DOHH2 (cell line): ENCODE measurements around the gene PCDHGA10.

Experiments
- H3F3A ChIP-seq: fragments of 200-600 bp; sonication (generic), shearing (Covaris generic); 2 replicates; pipeline ENCODE4 v1.6.0; 2016; ENCODE audit warnings: antibody characterized with exemption, mild to moderate bottlenecking; ENCODE audit not compliant: control insufficient read depth, insufficient read depth
- H3K27ac ChIP-seq: fragments of 200-600 bp; sonication (generic); 2 replicates; pipeline ENCODE4 v1.5.1; 2014; ENCODE audit warnings: low read depth, mild to moderate bottlenecking, low read length, moderate library complexity
- H3K27me3 ChIP-seq: fragments of 200-600 bp; sonication (generic); 2 replicates; pipeline ENCODE4 v1.6.1; 2014; ENCODE audit warnings: mild to moderate bottlenecking, low read length, mixed read lengths; ENCODE audit not compliant: control insufficient read depth
- H3K36me3 ChIP-seq: fragments of 200-600 bp; sonication (generic); 2 replicates; pipeline ENCODE4 v1.6.1; 2014; ENCODE audit warnings: mild to moderate bottlenecking, low read length, moderate library complexity, mixed read lengths; ENCODE audit not compliant: control insufficient read depth
- H3K4me1 ChIP-seq: fragments of 200-600 bp; sonication (generic); 2 replicates; pipeline ENCODE4 v1.6.1; 2014; ENCODE audit warnings: mild to moderate bottlenecking, low read length, mixed read lengths; ENCODE audit not compliant: control insufficient read depth
- H3K4me2 ChIP-seq: fragments of 200-600 bp; sonication (generic); 2 replicates; pipeline ENCODE4 v1.6.0; 2014; ENCODE audit warnings: mild to moderate bottlenecking, low read length, moderate library complexity
- H3K4me3 ChIP-seq: fragments of 200-600 bp; sonication (generic); 2 replicates; pipeline ENCODE4 v1.5.1; 2014; ENCODE audit warnings: mild to moderate bottlenecking, low read length, mixed read lengths
- H3K79me2 ChIP-seq: fragments of 200-600 bp; sonication (generic); 2 replicates; pipeline ENCODE4 v1.6.1; 2014; ENCODE audit warnings: mild to moderate bottlenecking, low read length, mixed read lengths; ENCODE audit not compliant: control insufficient read depth
- H3K9me2 ChIP-seq: fragments of 200-600 bp; sonication (generic); replicated peaks from 2 replicates; pipeline ENCODE4 v1.6.1; 2014; ENCODE audit warnings: mild to moderate bottlenecking, low read length, mixed read lengths; ENCODE audit not compliant: control insufficient read depth
- H3K9me3 ChIP-seq: fragments of 200-600 bp; sonication (generic); 2 replicates; pipeline ENCODE4 v1.6.1; 2014; ENCODE audit warnings: antibody characterized with exemption, low read length, mixed read lengths; ENCODE audit not compliant: control insufficient read depth, insufficient read depth
- H4K20me1 ChIP-seq: fragments of 200-600 bp; sonication (generic); 2 replicates; pipeline ENCODE4 v1.6.0; 2014; ENCODE audit warnings: low read depth, mild to moderate bottlenecking, antibody characterized with exemption, low read length, moderate library complexity; ENCODE audit not compliant: control insufficient read depth, insufficient read depth
- EZH2phosphoT487 ChIP-seq: fragments of 200-600 bp; sonication (generic); IDR thresholded peaks from 2 replicates; pipeline ENCODE4 v1.6.1; 2017; ENCODE audit warnings: borderline replicate concordance, mild to moderate bottlenecking, antibody characterized with exemption, low read length, moderate library complexity, mixed read lengths
- TF ChIP-seq, protein P1 (sequence below): fragments of 200-600 bp; sonication (generic); IDR thresholded peaks from one replicate; pipeline ENCODE4 v1.5.1; 2014; ENCODE audit warnings: antibody characterized with exemption, mild to moderate bottlenecking, low read depth, low read length; ENCODE audit not compliant: poor library complexity, severe bottlenecking

The PCDHGA10 gene

DNA sequence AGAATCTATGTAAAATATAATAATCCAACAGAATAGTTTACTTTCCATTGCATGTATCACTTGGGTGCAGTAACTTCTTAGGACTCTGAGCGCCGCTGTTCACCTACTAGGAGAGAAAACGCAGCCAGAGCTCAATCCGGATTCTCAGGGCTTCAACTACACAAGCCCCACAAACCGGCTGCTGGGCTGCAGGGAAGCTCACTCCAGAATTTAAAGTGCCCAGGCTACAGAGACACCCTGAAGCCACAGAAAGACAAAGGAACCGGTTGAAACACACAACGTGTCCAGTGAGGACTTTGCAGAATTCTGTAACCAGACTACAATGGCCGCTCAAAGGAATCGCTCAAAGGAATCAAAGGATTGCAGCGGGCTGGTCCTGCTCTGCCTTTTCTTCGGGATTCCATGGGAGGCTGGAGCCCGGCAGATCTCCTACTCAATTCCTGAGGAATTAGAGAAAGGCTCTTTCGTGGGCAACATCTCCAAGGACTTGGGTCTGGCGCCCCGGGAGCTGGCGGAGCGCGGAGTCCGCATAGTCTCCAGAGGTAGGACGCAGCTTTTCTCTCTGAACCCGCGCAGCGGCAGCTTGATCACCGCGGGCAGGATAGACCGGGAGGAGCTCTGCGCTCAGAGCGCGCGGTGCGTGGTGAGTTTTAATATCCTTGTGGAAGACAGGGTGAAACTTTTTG is at the start of gene PCDHGA10:
TSS of gene PCDHGA10 (plus strand) at position 134 of the 686 bp plus-strand sequence. CDS start at position 323, 189 bp downstream.
- H3K4me3 ChIP-seq, result no peak within 1 kb of the TSS
- H3K4me1 ChIP-seq, result no peaks in the 10 kb centered on the region
- H3K79me2 ChIP-seq, result no peaks in the 10 kb centered on the region
- no peaks in the 10 kb centered on the region for H3F3A ChIP-seq
- H3K27me3 ChIP-seq, result no peaks in the 10 kb centered on the region
- TF ChIP-seq EZH2phosphoT487, result no peak
- TF ChIP-seq, protein P1, sequence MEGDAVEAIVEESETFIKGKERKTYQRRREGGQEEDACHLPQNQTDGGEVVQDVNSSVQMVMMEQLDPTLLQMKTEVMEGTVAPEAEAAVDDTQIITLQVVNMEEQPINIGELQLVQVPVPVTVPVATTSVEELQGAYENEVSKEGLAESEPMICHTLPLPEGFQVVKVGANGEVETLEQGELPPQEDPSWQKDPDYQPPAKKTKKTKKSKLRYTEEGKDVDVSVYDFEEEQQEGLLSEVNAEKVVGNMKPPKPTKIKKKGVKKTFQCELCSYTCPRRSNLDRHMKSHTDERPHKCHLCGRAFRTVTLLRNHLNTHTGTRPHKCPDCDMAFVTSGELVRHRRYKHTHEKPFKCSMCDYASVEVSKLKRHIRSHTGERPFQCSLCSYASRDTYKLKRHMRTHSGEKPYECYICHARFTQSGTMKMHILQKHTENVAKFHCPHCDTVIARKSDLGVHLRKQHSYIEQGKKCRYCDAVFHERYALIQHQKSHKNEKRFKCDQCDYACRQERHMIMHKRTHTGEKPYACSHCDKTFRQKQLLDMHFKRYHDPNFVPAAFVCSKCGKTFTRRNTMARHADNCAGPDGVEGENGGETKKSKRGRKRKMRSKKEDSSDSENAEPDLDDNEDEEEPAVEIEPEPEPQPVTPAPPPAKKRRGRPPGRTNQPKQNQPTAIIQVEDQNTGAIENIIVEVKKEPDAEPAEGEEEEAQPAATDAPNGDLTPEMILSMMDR, result peak; percentile 28
- no peak within 1 kb of the TSS for H3K27ac ChIP-seq
- peaks cover 15% of the 10 kb centered on the region for H3K36me3 ChIP-seq
- no peak within 1 kb of the TSS for H3K4me2 ChIP-seq
- no peaks in the 10 kb centered on the region for H3K9me2 ChIP-seq
- H3K9me3 ChIP-seq, result peaks cover 18% of the 10 kb centered on the region; the same call in 1 of the 2 replicates
- H4K20me1 ChIP-seq, result no peaks in the 10 kb centered on the region

DNA sequence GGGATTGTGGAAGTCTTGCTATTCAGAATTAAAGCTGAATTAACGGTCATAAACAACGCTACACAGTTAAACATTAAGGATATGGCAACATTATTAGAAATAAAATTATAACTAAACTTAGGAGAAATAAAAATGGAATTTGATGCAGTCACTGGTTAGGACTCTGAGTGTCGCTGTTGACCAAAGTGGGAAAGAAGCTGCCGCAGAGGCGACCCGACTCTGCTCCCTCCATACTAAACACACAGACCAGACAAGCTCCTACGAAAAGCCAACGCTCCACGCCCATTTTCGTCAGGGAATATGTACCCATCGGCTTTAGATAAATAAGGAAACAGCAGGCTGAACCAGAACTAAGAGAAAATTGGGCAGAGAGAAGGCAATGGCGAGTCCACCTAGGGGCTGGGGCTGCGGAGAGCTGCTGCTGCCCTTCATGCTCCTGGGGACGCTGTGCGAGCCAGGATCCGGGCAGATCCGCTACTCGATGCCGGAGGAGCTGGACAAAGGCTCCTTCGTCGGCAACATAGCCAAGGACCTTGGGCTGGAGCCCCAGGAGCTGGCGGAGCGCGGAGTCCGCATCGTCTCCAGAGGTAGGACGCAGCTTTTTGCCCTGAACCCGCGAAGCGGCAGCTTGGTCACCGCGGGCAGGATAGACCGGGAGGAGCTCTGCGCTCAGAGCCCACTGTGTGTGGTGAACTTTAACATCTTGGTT is 48.7 kb upstream of the PCDHGA10 start, which contains the start of gene PCDHGA5:
TSS of gene PCDHGA5 (plus strand) at position 211 of the 709 bp plus-strand sequence. CDS start at position 380, 169 bp downstream.
- Histone ChIP-seq H3K9me3 (peaks cover 48% of the 10 kb centered on the region), H3K9me2 (no peaks in the 10 kb centered on the region), H4K20me1 (no peaks in the 10 kb centered on the region), H3K27me3 (no peaks in the 10 kb centered on the region), H3K4me1 (peaks cover 28% of the 10 kb centered on the region), H3K27ac (peak within 1 kb of the TSS; percentile 61), H3K79me2 (peaks cover 45% of the 10 kb centered on the region), H3K4me2 (peak within 1 kb of the TSS; percentile 58), H3K4me3 (peak within 1 kb of the TSS; percentile 61), H3K36me3 (peaks cover 54% of the 10 kb centered on the region), H3F3A (peaks cover 8% of the 10 kb centered on the region; the same call in 1 of the 2 replicates)
- no peak for TF ChIP-seq EZH2phosphoT487

DNA sequence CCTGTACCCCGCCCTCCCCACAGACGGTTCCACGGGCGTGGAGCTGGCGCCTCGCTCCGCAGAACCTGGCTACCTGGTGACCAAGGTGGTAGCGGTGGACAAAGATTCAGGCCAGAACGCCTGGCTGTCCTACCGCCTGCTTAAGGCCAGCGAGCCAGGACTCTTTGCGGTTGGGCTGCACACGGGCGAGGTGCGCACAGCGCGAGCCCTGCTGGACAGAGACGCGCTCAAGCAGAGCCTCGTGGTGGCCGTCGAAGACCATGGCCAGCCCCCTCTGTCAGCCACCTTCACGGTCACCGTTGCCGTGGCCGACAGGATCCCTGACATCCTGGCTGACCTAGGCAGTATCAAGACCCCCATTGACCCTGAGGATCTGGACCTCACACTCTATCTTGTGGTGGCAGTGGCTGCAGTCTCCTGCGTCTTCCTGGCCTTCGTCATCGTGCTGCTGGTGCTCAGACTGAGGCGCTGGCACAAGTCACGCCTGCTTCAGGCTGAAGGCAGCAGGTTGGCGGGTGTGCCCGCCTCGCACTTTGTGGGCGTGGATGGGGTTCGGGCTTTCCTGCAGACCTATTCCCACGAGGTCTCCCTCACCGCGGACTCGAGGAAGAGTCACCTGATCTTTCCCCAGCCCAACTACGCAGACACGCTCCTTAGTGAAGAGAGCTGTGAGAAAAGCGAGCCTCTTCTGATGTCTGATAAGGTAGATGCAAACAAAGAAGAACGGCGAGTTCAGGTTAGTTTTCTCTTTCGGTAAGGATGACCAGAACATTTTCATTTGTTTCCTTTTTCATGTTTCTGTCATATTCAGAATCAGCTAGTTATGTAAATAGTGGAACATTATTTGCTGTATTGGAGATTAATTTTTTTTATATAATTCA is 46.5 kb upstream of the PCDHGA10 start:
- Histone ChIP-seq H3K4me2 (no peak overlapping the region), H3K36me3 (peaks cover 58% of the 10 kb centered on the region), H4K20me1 (no peaks in the 10 kb centered on the region), H3F3A (peaks cover 8% of the 10 kb centered on the region; the same call in 1 of the 2 replicates), H3K27me3 (no peaks in the 10 kb centered on the region), H3K4me3 (no peak overlapping the region), H3K4me1 (peaks cover 33% of the 10 kb centered on the region), H3K27ac (no peak overlapping the region), H3K9me3 (peaks cover 50% of the 10 kb centered on the region), H3K9me2 (no peaks in the 10 kb centered on the region), H3K79me2 (peaks cover 44% of the 10 kb centered on the region)
- TF ChIP-seq, protein P1, result no peak
- TF ChIP-seq EZH2phosphoT487, result no peak
